NCI-H1105 (cell line): ENCODE data around the gene NT5DC3.

Experiments used
- DNase-seq: peaks from one replicate; lab custom pipeline; 2025; lab: John Stamatoyannopoulos, UW

The NT5DC3 gene

DNA sequence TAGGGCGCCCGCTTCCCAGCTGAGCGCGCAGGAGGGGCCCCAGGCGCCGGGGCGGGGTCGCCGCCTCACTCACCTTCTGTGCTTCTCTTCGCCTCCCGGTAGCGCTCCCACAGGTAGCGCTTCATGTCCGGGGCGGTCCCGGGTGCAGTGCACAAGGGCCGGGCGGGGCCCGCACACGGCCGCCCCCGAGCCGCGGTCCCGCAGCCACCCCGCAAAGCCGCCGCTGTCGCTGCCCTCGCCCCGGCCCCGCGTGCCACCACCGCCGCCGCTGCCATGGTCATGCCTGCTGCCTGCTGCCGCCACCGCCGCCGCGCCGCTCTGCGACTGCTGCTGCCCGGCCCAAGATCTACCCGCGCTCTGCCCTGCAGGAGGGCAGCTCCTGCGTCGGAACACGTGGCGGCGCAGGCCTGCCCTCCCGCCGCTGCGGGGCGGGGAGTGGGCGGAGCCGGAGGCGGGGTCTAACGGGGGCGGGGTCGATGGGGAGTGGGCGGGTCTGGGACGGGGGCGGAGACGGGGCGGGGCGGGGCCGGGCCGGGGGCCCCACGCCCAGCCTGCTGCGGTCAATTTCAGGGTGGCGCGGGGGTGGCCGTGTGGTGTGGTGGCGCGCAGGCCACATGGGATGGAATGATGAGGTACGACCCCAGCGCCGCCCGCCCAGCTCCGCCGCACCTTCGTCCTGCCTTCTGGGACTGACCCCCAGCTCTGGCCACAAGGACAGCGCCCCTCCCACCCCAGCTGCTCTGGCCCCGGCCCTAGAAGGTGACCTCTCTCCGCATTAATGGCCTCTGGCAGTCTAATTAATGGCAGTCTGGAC is at the start of gene NT5DC3:
Gene NT5DC3 (minus strand): TSS at position 359 of the 814 bp plus-strand sequence. CDS start 78 bp downstream, at position 281.
- peak; percentile 73 for DNase-seq

DNA sequence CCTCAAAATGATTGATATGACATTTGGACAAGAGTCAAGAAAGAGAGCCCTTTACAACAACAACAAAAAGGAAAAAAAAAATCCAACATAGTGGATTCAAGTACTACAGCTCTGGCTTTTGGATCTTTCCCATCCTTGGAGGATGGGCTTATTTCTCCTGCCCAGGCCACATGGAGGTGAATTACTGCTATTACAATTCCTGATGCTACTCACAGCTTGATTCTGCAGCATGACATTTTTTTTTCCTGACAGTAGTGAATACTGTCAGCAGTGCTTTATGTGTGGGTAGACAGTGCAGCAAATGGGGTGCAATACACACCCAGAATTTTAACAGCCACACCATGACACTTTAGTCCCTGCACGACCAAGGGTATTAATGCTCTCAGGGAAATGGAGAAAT is 46.7 kb upstream of the NT5DC3 start:
- DNase-seq, result no peak

DNA sequence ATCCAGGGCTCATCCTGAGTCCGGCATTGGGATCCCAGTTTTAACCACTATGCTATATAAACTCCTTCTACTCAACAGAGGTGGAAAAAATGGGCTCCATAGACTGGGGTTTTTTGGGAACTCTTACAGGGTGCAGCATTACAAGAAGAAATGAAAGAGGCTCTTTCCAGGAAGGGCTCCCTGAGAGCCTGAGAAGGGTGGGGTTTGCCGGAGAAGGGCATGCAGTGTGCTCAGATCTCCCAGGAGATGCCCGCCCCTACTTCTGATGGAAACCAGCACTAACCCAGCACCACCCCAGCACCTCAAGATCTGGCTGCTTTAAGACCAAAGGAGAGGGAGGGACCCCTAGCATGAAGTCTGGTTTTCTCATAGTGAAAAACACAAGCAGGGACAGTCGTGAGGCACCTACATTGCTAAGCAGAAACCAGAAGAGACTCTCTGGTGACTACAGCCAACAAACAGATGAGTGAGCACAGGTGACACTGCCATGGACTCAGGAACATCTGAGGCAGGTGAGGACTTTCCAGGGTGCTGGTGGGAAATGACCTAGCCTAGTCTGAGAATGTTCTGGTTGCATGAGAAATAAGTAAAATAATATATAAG is 45.3 kb upstream of the NT5DC3 start:
- no peak for DNase-seq

DNA sequence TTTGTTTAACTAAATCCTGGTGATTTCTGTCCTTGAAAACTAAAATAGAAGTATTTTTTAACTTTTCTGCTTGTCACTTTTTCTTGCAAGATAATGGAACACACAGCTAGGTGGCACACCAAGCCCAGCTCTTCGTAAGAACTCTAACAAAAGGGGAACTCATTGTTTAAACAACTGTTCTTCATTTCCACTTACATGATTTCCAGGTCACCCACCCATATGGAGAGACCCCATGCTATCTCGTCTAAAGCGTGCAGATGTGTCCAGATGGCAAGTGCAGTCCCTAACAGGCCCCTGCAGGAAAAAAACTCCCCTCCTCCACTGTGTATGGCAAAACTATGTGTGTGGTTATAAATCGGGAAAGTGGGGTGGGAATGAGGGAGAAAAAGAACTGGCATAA is 43.3 kb upstream of the NT5DC3 start:
- peak; percentile 10 for DNase-seq

DNA sequence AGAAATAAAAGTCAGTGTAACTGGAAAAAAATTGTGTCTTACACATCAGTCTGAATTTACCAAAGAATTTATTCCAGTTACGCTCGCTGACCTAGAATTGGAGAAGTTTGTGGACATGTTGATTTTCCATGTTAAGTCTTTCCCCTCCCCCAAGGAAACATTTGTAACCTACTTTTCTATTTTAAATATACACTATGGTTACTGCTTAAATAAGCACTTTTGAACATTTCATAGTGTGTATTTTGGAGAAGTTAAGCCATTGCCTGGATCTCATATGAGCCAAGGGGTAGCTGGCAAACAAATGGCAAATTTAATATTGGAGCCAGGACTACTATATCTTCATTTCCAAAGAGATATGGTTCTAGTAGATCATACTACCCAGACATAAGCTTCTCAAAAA is 42.9 kb upstream of the NT5DC3 start:
- no peak for DNase-seq

- no peak for DNase-seq
Observed at GRCh38 chr12:103882861-103883596, 42.0 kb upstream of the NT5DC3 start.

DNA sequence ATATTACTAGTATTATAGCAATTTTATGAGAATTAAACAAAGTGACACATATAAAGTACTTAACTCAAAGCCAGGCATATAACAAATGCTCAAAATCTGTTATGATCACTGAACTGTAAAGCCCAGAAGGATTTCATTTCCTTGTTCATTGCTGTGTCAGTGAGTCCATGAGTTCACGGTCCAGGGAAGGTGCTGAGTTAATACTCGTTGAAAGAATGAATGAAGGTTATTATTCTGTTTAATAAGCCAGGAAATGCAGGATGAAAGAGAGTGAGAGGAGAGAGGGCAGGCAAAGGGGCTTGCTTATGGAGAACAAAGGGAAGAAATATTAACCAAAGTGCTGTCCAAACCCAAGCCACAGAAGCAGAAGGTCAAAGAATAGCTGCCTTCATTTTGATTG is 40.2 kb upstream of the NT5DC3 start:
- no peak for DNase-seq

DNA sequence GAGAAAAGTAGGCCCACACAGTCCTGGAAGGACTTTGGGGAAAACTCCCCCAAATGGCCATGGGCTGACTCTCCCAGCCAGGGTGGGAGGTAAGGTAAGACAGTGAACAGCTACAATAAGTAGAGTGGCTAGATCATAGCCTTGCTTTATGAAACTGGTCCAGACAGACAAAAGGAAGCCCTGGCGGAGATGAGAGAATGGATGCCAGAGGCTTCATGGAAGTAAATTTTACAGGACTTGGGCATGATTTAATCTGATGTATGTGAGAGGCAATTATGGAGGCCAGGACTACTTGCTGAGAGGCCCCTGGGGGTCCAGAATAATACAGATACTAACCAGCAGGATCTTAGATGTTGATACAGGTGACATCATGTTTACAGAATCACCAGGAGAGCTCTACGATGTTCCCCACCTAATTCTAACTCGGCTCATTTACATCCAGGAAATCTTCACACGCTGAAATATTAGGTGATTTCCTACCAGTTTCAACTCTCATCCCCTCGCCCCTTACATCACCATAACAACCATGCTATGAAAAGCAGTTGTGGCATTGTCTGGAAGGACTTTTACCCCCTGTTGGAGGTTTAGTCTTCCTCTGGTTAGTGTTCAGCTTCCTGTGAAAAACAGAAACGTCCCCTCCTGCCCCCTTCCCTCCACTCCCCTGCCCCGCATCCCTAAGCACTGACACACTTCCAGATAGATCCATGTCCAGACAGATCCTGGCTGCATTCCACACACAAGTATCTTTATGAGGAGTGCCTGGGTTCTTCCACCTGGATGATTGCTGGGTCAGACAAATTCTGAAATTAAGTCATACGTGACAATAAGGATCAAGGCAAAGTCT is 39.5 kb upstream of the NT5DC3 start:
- no peak for DNase-seq

DNA sequence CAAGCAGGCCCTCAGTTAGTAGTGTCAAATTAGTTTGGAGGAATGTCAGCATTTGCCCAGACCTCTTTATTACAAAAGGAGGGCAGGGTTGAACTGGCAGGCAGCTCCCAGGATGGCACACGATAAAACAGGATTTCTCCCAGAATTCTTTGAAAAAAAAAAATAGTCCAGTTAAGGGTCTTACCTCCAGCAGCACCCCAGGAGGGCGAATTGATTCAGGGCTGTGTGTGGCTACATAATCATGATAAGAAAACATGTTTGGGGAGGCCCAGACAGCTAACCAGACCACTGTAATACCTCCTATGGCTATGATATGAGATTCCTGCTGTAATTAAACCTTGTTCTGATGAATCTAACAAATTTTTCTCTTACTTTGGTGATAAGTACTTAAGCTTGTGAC is 38.8 kb upstream of the NT5DC3 start:
- no peak for DNase-seq

DNA sequence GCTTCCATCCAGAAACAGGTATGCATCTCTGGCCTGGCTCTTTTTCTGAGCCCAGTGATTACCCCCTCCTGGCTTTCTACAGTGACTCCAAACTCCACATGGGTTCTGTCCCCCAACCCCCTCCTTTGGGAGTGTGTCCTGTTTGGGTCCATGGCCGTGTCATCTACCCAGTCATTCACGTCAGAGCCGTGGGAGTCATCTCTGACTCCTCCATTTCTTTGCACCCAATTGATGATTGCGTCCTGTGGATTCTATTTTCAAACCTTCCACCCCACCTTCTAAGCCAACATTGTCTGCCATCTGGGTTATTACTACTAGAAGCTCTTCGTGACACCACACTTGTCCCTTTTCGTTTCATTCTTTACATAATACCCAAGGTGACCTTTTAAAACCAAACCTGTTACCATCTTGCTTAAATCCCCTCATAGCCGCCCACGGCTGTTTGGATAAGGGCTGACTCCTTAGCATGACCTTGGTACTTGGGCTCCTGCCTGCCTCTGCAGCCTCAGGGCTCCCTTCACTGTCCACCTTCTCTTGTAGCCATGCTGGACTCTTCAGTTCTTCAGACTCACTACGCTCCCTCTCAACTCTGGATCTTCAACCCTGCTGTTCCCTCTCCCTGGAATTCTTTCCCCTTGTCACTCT is 38.1 kb upstream of the NT5DC3 start:
- no peak for DNase-seq

GRCh38 chr12:103877934-103878510 is 37.0 kb upstream of the NT5DC3 start:
- DNase-seq, result peak; percentile 72

GRCh38 chr12:103877288-103877687 is 36.3 kb upstream of the NT5DC3 start:
- no peak for DNase-seq

DNA sequence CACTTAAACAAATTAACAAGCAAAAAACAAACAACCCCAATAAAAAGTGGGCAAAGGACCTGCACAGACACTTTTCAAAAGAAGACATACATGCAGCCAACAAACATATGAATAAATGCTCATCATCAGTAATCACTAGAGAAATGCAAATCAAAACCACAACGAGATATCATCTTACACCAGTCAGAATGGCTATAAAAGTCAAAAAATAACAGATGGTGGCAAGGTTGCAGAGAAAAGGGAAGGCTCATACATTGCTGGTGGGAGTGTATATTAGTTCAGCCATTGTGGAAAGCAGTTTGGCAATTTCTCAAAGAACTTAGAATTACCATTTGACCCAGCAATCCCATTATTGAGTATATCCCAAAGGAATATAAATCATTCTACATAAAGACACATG is 34.6 kb upstream of the NT5DC3 start:
- no peak for DNase-seq

GRCh38 chr12:103868215-103868614 is 27.2 kb upstream of the NT5DC3 start:
- no peak for DNase-seq

DNA sequence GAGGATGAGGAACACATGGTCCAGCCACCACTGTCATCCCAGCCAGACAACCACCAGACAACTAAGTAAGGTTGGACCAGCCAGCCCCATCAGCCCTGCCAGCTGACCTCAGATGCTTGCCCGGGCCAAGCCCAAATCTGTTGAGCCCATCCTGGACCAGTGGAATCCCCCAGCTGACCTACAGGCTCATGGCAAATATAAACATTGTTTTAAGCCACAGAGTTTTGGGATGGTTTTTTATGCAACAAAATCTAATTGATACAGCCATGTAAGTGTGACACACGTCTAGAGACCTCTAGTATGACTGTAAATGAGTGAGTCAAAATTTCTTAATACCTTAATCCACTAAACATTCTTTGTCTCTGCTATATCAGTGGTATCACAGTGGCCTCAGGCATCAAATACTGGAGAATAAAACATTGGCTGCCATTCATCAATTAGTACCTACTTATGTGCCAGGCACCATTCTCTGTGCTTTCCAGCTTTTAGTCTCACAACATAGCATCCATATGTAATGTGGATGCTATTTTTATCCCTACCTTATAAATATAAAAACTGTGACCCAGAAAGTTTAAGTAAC is 24.2 kb upstream of the NT5DC3 start:
- no peak for DNase-seq

GRCh38 chr12:103864710-103865109 is 23.7 kb upstream of the NT5DC3 start:
- DNase-seq, result no peak

- DNase-seq, result no peak
Observed at GRCh38 chr12:103858953-103859601, 18.0 kb upstream of the NT5DC3 start.

DNA sequence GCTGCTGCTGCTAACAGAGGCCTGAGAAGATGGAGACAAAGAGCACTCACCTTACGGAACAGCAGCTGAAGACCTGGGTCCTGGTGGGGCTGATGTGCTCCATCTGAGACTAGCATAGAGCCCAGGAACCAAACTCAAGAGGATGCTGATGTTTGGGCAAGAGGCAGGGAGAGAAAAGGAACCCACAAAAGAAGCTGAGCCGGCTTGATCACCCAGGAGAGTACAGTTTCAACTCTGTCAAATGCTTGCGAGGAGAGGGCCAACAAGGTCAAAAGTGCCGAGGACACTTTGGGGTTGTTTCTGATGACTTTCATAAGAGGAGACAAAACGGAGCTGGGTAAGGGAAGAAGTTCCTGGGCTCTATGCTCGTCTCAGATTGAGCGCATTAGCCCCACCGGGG is 17.3 kb upstream of the NT5DC3 start:
- DNase-seq, result no peak

GRCh38 chr12:103857164-103857563 is 16.1 kb upstream of the NT5DC3 start:
- no peak for DNase-seq
